Measurements from ENCODE around the gene MYO1B.

The MYO1B gene

DNA sequence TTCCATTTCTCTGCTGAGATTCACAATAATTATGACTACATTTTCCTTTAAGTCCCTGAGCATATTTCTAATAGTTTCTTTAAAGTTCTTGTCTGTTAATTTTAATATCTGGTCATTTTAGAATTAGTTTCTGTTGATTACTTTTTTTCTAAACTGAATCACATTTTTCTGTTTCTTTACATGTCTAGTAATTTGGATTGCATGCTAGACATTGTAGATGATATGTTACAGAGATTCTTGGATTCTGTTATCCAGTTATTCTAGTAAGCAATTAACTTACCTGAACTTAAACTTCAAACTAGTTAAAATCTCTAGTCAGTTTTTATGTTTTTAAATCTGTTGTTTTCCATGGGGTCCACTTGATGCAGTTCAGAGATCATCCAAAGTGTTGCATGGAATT is 214.0 kb downstream of the MYO1B start:
- DNase-seq (ENCODE audit: low spot score), result no peak

DNA sequence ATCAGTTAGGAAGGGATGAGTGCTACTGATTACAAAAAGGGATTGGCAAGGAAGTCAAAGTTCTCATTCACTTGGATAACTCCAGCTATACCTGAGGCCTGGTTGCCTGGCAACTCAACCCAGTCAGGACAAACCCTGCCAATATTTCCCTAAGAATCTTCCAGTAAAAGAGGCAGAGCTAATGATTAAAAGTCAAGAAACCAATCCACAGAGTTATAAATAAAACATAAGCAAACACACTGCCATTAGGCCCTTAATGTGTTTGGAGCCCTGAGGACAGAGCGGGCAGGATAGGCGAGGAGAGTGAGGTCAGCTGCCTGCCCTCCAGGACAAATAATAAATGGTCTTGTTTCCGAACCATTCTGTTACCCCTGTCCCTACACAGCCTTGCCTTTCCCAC is 217.2 kb downstream of the MYO1B start:
- no peak for DNase-seq (ENCODE audit: low spot score)

DNA sequence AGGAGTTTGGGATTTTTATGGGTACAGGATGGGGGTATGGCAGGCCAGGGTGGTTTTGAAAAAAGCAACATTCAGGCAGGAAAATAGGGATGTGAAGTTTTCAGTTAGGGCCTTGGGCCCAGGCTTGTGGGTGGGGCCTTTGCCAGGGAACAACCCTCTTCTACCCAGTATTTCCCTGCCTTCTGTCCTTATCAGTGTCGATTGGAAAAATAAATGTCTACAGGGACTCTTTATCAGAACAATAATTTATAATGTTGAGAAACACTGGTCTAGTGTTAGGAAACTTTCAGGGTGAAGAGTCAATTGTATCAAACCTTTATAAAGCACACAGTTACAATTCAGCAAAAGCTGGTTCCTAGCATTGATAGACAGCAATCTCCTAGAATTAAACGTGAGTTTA is 218.6 kb downstream of the MYO1B start:
- DNase-seq (ENCODE audit: low spot score), result no peak

DNA sequence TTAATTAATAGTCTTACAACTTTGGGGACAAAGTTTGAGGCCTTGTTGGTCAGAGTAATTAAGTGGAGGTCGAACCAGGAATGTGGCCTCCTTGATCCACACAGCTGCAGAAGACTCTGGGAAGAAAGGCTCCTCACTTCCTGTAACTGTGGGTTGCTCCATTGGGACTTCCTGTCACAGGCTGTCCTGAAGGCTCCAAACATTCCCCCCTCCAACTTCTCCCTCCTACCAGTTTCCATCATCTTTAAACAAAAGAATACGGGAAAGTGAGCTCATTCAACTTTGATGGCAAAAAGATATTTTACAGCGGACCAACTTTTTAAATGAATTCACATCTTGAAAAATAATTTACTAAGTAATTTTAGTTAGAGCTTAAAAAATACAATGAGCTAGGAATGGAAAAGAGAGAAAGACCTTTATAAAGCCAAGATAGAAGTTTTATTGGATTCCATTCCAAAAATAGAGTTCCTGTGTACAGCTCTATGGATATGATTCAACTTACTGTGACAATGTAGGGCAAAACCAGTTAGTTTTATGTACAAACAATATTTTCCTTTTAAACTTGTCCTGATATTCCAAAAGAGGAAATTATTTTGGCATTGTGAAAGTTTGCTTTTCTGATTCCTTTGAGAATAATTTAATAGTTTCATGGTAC is 220.7 kb downstream of the MYO1B start:
- DNase-seq (ENCODE audit: low spot score), result no peak

DNA sequence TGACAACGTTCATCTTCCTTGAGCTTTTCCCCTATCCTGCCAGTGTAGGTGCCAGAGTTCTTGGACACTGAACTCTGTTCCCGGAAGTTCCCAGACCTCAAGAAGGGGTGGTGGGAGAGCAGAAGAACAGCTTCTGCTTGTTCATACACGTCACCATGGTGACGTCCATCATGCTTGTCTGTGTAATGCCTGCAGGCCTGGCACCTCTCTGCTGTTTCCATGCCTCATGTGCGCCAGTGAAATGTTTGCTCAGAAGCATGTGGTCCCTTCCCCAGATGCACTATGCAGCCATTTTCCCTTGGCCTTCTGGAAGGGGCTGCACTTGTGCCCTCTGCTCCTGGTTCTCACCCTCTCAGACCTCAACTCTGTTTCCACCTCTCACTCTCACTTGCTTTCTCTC is 221.9 kb downstream of the MYO1B start:
- DNase-seq (ENCODE audit: low spot score), result no peak

DNA sequence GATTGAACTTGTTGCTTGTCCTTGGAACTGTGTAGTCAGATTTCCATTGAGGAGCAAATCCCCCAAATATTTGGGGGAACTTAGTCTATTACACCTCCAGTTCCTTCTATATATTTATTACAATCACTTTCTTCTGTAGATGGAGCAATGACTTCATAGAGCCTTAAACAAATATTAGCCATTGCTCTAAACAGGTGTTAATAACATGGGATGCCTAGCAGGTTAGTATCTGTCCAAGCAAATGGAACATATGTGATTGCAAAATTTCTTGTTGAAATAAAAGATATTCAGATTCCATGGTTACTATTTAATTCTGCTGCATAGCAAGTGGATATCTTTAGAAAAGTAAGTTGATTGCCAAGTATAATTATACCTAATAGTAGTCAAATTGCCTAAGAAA is 225.1 kb downstream of the MYO1B start:
- DNase-seq (ENCODE audit: low spot score), result no peak

DNA sequence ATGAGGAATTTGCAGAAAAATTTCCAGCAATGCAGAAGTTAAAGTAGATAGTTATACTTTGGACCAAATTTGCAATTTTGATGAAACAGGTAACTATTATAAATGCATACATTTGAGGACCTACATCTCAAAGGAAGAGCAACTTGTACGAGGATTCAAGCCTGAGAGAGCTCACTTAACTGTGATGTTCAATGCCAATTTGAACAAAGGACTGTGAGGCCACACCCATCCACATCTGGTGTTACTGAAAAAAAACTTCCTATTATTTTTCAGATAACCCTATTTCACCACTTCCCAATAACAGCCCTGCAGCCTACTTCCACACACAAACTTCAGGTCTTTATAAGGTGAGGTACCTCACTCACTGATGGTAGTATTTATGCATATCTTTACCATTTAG is 229.3 kb downstream of the MYO1B start:
- DNase-seq (ENCODE audit: low spot score), result no peak

Measured in Ammon's horn (tissue), 1 donor.